Rectal smooth muscle tissue (tissue), 1 donor: ENCODE data around the gene OGFOD1.
"Not testable (repeated sequence)": the region's sequence is repeated elsewhere in the genome, so short reads cannot be mapped to it uniquely, and the experiment has no call there.

Source experiments
- H3K27ac ChIP-seq: one replicate; pipeline ENCODE4 v1.7.0; 2013; ENCODE audit warnings: low read depth, low read length, inconsistent platforms
- H3K27me3 ChIP-seq: one replicate; pipeline ENCODE4 v1.7.0; 2013; ENCODE audit warnings: low read length; ENCODE audit not compliant: control insufficient read depth, insufficient read depth
- H3K36me3 ChIP-seq: one replicate; pipeline ENCODE4 v1.7.0; 2013; ENCODE audit warnings: low read length; ENCODE audit not compliant: control insufficient read depth, insufficient read depth
- H3K4me1 ChIP-seq: one replicate; pipeline ENCODE4 v1.7.0; 2013; ENCODE audit warnings: low read length; ENCODE audit not compliant: control insufficient read depth, insufficient read depth
- H3K4me3 ChIP-seq: one replicate; pipeline ENCODE4 v1.7.0; 2013; ENCODE audit warnings: low read length
- H3K9ac ChIP-seq: one replicate; pipeline ENCODE4 v1.7.0; 2013; ENCODE audit warnings: low read length

The OGFOD1 gene

GRCh38 chr16:56475201-56475600, 23.8 kb downstream of the OGFOD1 start:
- no peaks in the 10 kb centered on the region for H3K27me3 ChIP-seq
- H3K4me1 ChIP-seq = no peaks in the 10 kb centered on the region
- H3K36me3 ChIP-seq = peaks cover 23% of the 10 kb centered on the region
- no peak overlapping the region for H3K9ac ChIP-seq
- no peak overlapping the region for H3K4me3 ChIP-seq
- H3K27ac ChIP-seq = no peak overlapping the region

DNA sequence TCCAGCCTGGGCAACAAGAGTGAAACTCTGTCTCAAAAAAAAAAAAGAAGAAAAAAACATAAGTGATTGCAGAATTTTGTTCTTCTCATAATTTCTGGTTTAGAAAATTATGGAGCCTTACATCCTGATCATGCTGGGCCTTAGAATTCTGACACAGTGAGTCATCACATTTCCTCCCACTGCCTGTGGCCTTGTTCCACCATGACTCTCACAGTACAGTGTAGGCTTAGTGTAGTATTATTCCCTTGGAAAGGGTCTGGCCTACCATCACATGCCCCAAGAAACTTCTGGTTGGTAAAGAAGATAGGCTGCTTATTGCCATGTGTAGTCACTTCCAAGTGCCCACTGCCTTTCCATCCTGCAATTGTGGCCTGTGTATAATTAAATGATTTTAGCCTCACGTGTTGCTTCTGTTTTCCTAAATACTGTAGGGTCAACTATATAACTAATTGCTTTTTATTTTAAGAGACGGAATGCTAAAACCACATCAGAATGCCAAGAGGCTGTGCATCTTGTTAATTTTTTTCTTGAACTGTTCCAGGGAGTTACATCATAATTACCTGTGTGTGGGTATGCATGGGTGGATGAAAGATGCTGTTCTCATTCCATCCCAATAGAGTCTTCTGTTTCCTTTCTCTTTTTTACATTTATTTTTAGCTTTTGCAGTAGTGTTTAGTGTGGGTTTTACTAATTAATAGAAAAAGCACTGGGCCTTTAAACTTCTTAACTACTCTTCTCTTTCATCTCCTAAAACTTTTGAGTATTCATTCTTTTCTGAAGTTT, 25.9 kb downstream of the OGFOD1 start:
- Histone ChIP-seq H3K36me3 (peaks cover 19% of the 10 kb centered on the region), H3K4me3 (no peak overlapping the region), H3K4me1 (no peaks in the 10 kb centered on the region), H3K9ac (no peak overlapping the region), H3K27ac (no peak overlapping the region), H3K27me3 (no peaks in the 10 kb centered on the region)

- Histone ChIP-seq H3K36me3 (peaks cover 19% of the 10 kb centered on the region), H3K27me3 (no peaks in the 10 kb centered on the region), H3K9ac (no peak overlapping the region), H3K4me1 (no peaks in the 10 kb centered on the region), H3K4me3 (no peak overlapping the region), H3K27ac (no peak overlapping the region)
Measured at GRCh38 chr16:56478281-56479049, 27.1 kb downstream of the OGFOD1 start.

DNA sequence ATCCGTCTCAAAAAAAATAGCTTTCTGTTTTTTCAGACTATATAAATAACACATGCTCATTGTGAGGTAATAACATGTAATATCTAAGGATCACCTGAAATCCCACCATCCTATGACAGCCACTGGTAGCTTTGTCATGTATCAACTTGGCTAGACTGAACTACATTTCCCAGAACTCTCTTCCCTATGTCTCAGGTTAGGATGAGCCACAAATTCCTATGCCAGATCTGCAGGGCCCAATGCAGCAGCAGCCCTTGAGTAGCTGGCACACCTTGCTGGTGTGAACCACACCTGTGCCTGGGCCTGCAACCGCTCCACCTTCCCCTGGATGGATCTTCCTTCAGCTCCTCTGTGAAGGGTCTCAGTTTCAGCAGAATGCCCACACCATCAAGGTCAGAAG, 28.1 kb downstream of the OGFOD1 start:
- peaks cover 19% of the 10 kb centered on the region for H3K36me3 ChIP-seq

DNA sequence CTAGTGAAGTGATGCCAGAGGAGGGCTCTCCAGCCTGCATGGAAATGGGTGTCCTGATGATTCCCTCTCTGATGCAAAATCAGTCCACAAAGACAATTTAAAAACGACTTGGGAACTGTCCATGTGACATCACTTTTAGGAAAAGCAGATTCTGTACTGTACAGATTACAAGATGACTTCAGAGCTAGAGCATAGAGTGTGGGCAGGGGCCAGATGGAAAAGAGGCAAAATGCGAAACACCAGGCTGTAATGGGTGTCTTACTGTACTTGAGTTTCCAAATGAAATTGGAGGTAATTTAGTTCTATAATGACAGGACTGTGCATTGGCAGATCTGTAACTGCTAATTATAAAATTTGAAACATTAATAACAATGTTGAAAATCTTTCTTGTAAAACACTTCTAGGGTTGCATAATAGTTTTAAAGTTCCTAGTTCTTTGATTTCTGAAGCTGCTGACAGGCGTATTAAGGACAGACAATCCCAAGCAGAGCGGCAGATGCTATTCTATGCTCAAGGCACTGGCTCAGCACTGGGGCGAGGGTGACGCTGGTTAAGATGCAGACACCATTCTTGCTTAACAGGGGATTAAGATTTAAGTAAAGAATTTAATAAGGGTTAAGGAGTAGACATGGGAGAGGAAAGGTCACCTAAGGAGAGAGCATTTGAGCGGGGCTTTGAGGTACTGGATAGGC, 29.6 kb downstream of the OGFOD1 start:
- H3K36me3 ChIP-seq = peaks cover 14% of the 10 kb centered on the region

More for the DNA sequence above, 28.1 kb downstream of the OGFOD1 start:
- Histone ChIP-seq H3K27me3 (no peaks in the 10 kb centered on the region), H3K27ac (no peak overlapping the region), H3K4me3 (no peak overlapping the region), H3K4me1 (no peaks in the 10 kb centered on the region), H3K9ac (no peak overlapping the region)

GRCh38 chr16:56481468-56482122, 30.2 kb downstream of the OGFOD1 start:
- Histone ChIP-seq H3K4me3 (no peak overlapping the region), H3K36me3 (peaks cover 8% of the 10 kb centered on the region), H3K4me1 (no peaks in the 10 kb centered on the region), H3K27ac (no peak overlapping the region), H3K9ac (no peak overlapping the region), H3K27me3 (no peaks in the 10 kb centered on the region)

More for the DNA sequence above, 29.6 kb downstream of the OGFOD1 start:
- H3K27me3 ChIP-seq = no peaks in the 10 kb centered on the region
- no peak overlapping the region for H3K4me3 ChIP-seq
- H3K4me1 ChIP-seq = no peaks in the 10 kb centered on the region
- no peak overlapping the region for H3K9ac ChIP-seq
- no peak overlapping the region for H3K27ac ChIP-seq

DNA sequence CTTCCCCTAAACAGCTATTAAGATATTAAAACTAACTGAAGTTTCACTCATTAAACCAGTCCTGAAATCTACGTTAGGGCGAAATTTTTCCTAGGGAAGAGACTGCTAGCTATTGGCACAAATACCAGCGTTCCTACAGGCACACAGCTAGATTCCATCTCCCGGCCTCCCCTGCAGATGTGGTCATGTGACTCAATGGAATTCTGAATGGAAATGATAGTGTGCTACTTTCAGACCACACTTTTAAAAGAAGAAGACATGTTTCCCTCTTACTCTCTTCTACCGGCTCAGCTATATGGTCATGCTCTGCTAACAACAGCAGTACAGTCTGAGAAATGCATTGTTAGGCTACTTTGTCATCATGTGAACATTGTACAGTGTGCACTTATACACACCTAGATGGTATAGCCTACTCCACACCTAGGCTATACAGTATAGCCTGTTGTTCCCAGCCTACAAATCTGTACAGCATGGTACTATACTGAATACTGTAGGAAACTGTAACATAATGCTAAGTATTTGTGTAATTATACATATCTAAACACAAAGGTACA, 31.4 kb downstream of the OGFOD1 start:
- Histone ChIP-seq H3K4me3 (no peak overlapping the region), H3K27me3 (no peaks in the 10 kb centered on the region), H3K36me3 (no peaks in the 10 kb centered on the region), H3K4me1 (no peaks in the 10 kb centered on the region), H3K9ac (no peak overlapping the region), H3K27ac (no peak overlapping the region)

GRCh38 chr16:56483394-56483793, 32.0 kb downstream of the OGFOD1 start:
- Histone ChIP-seq H3K27me3 (no peaks in the 10 kb centered on the region), H3K27ac (no peak overlapping the region), H3K4me1 (no peaks in the 10 kb centered on the region), H3K9ac (no peak overlapping the region), H3K4me3 (no peak overlapping the region), H3K36me3 (no peaks in the 10 kb centered on the region)

GRCh38 chr16:56488035-56488434, 36.7 kb downstream of the OGFOD1 start:
- no peaks in the 10 kb centered on the region for H3K36me3 ChIP-seq
- H3K9ac ChIP-seq = no peak overlapping the region
- no peak overlapping the region for H3K27ac ChIP-seq
- no peak overlapping the region for H3K4me3 ChIP-seq
- H3K27me3 ChIP-seq = no peaks in the 10 kb centered on the region
- no peaks in the 10 kb centered on the region for H3K4me1 ChIP-seq

DNA sequence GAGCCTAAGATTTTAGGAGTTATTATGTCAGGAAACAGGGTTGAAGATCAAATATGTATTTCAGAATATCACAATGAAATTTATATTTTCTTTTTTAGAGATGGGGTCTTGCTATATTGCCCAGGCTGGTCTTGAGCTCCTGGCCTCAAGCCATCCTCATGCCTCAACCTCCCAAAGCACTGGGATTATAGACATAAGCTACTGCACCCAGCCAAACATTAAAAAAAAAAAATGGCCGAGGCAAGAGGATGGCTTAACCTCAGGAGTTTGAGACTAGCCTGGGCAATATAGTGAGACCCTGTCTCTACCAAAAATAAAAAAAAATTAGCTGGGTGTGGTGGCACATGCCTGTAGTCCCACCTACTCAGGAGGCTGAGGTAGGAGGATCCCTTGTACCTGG, 37.5 kb downstream of the OGFOD1 start:
- not testable (repeated sequence) for H3K36me3 ChIP-seq, H3K4me3 ChIP-seq, H3K4me1 ChIP-seq, H3K27ac ChIP-seq, H3K27me3 ChIP-seq, H3K9ac ChIP-seq

DNA sequence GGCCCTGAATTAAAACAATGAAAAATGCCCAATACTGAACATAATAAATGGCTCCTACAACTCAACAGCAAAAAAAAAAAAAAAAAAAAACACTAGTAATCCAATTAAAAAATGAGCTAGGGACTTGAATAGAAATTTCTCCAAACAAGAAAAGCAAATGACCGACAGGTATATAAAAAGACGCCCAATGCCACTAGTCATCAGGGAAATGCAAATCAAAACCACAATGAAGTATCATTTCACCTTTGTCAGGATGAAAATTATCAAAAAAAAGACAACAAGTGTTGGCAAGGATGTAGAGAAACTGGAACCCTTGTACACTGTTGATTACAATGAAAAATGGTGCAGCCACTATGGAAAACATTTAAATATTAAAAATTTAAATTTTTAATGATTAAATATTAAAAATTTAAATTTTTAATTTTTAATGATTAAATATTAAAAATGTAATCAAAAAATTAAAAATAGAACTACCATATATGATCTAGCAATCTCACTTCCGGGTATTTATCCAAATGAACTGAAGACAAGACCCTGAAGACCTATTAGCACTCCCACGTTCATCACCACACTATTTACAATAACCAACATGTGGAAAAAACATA, 40.4 kb downstream of the OGFOD1 start:
- Histone ChIP-seq H3K4me1 (no peaks in the 10 kb centered on the region), H3K9ac (no peak overlapping the region), H3K4me3 (no peak overlapping the region), H3K27me3 (no peaks in the 10 kb centered on the region), H3K36me3 (peaks cover under 1% of the 10 kb centered on the region), H3K27ac (no peak overlapping the region)
